Kidney epithelial cell (primary cell): ENCODE measurements around the gene AKAP13. TPM values are rescaled to one million over a fixed set of nuclear protein-coding genes. Genes with fewer than 3 reads are reported as not detected.
A peak's percentile ranks its signal among the peaks of the same experiment; 100 is the strongest.

ENCODE experiments used
- DNase-seq: peaks from one replicate; pipeline ENCODE4 v3.0.0-alpha.2; 2010; ENCODE audit warnings: low read depth
- H3K27me3 ChIP-seq: 2 replicates; pipeline ENCODE4 v1.6.0; 2011; ENCODE audit warnings: low read length; ENCODE audit not compliant: control insufficient read depth, insufficient read depth
- H3K36me3 ChIP-seq: 2 replicates; pipeline ENCODE4 v1.5.1; 2011; ENCODE audit warnings: low read length; ENCODE audit not compliant: control insufficient read depth, insufficient read depth
- H3K4me3 ChIP-seq: 2 replicates; pipeline ENCODE4 v1.5.1; 2011; ENCODE audit warnings: low read depth, mild to moderate bottlenecking, control low read depth, low read length
- total RNA-seq: library from RNA; depleted of rRNA; stranded (reverse); fragments of >200 nt; gene quantifications from 2 replicates; pipeline ENCODE4 v1.2.3, GENCODE V29; 2015
- TF ChIP-seq, protein P1 (sequence below): IDR thresholded peaks from 2 replicates; pipeline ENCODE4 v1.5.1; 2011; ENCODE audit warnings: mild to moderate bottlenecking, moderate library complexity, low read length, control low read depth, inconsistent platforms; ENCODE audit not compliant: insufficient read depth, poor library complexity, severe bottlenecking

The AKAP13 gene
- total RNA-seq, 1 donor from 2014 or later = 54.0 TPM

DNA sequence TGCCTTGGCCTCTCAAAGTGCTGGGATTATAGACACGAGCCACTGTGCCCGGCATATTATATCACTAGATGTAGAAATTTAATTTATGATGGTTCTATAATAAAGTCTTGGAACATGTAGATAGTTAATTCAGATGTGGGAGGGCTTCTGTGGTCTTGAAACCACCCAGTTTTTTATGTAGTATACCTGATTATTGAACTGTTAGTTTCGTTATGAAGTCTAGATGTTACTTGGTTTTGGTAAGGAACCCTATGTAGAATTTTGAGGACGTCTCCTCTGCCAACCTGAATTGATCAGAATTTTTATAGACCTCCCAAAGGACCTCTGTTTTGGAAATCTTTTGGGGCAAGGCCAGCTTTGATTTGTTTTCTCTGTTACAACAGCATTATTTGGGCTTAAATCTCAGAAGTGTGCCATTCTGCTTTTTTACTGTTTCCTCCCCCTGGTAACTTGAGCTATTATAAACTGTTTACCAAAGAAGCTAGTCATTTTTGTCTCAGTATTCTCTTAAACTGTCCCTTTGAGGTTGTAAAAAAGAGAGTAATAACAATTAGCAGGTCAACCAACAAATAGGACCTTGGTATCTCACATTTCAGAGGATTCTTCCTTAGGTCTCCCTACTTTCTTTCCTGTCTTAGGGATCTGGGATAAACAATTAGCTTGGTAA, 20.8 kb downstream of the AKAP13 start:
- no peak for DNase-seq
- Histone ChIP-seq H3K36me3 (no peaks in the 10 kb centered on the region), H3K4me3 (no peak overlapping the region), H3K27me3 (no peaks in the 10 kb centered on the region)
- TF ChIP-seq, protein P1, sequence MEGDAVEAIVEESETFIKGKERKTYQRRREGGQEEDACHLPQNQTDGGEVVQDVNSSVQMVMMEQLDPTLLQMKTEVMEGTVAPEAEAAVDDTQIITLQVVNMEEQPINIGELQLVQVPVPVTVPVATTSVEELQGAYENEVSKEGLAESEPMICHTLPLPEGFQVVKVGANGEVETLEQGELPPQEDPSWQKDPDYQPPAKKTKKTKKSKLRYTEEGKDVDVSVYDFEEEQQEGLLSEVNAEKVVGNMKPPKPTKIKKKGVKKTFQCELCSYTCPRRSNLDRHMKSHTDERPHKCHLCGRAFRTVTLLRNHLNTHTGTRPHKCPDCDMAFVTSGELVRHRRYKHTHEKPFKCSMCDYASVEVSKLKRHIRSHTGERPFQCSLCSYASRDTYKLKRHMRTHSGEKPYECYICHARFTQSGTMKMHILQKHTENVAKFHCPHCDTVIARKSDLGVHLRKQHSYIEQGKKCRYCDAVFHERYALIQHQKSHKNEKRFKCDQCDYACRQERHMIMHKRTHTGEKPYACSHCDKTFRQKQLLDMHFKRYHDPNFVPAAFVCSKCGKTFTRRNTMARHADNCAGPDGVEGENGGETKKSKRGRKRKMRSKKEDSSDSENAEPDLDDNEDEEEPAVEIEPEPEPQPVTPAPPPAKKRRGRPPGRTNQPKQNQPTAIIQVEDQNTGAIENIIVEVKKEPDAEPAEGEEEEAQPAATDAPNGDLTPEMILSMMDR = no peak

DNA sequence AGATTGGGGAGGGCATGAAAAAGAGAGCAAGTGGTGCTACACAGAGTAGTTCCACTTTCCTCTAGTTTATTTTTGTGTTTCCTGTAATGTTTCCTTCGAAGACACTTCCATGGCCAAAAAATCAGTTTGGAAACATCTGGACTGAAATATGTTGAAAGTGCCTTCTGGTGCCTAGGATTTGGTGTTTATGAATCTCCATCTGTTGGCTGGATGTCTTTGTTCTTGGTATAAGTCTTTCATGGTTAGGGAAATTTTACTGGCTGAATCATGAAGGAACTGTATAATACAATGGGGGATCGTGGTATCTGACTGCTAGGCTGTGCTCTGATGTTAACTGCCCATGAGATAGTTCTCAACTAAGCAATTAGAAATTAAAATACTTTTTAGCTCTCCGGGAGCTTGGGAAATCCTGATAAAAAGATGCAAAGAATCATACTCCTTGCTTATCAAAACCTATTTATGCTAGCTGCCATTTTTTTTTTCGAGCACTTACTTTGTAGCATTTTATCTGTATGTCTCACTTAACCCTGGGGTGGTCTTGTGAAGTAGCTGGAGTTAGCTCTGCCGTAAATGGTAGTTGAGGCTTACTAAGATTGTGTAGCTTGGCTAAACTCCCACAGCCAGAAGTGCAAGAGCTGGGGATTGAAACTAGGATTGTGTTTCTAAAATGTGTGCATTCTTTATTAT, 21.9 kb downstream of the AKAP13 start:
- H3K4me3 ChIP-seq = no peak overlapping the region
- H3K27me3 ChIP-seq = no peaks in the 10 kb centered on the region
- TF ChIP-seq, protein P1 = no peak
- H3K36me3 ChIP-seq = no peaks in the 10 kb centered on the region
- DNase-seq = no peak

DNA sequence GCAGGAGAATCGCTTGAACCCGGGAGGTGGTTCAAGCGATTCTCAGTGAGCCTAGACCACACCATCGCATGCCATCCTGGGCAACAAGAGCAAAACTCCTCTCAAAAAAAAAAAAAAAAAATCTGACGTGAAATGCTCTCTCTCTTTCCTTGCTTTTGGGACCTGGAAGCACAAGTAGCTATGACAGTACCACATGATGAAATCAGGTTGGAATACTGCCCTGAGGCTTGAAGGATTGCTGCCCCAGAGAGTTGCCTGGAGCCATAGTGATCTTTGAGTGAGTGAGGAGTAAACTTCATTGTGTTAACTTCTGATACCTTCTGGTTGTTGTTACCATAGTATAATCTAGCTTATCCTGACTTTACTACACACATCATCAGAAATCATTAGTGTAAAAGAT, 23.3 kb downstream of the AKAP13 start:
- TF ChIP-seq, protein P1 = no peak
- H3K36me3 ChIP-seq = no peaks in the 10 kb centered on the region
- no peak for DNase-seq

DNA sequence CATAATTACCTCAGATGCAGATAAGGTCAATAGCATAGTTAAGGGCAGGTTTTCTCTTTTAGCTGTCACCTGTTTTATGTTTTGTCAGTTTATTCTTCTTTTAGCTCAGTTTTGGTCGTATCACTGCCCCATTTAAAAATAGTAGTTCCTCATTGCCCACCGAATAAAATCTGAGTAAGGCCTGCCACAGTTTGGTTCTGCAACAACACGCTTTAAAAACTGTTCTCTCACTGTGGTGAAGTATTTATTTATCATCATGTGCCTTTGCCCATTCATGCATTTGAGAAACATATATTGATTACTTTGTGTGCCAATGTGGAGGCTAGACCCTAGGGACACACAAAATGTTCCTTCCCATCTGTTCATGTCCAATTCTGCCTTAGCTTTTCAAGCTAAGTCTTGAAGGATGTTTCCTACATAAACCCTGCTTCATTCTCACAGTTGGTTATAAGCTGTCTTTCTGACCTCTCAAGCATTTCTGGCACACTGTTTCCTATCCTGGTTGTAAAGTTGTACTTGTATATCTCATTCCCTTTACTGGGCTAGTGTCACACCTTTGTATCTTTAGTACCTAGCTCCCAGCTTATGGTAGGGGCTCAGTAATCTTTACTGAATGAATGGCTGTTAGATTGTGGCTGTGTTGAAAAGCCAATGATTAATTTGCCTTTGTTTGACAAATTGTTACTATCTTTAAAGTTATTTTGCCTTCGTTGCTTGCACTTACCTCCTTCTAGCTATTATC, 23.9 kb downstream of the AKAP13 start:
- TF ChIP-seq, protein P1 = no peak
- no peak for DNase-seq
- Histone ChIP-seq H3K4me3 (no peak overlapping the region), H3K27me3 (no peaks in the 10 kb centered on the region), H3K36me3 (no peaks in the 10 kb centered on the region)

More for the DNA sequence above, 23.3 kb downstream of the AKAP13 start:
- H3K27me3 ChIP-seq = no peaks in the 10 kb centered on the region
- no peak overlapping the region for H3K4me3 ChIP-seq

DNA sequence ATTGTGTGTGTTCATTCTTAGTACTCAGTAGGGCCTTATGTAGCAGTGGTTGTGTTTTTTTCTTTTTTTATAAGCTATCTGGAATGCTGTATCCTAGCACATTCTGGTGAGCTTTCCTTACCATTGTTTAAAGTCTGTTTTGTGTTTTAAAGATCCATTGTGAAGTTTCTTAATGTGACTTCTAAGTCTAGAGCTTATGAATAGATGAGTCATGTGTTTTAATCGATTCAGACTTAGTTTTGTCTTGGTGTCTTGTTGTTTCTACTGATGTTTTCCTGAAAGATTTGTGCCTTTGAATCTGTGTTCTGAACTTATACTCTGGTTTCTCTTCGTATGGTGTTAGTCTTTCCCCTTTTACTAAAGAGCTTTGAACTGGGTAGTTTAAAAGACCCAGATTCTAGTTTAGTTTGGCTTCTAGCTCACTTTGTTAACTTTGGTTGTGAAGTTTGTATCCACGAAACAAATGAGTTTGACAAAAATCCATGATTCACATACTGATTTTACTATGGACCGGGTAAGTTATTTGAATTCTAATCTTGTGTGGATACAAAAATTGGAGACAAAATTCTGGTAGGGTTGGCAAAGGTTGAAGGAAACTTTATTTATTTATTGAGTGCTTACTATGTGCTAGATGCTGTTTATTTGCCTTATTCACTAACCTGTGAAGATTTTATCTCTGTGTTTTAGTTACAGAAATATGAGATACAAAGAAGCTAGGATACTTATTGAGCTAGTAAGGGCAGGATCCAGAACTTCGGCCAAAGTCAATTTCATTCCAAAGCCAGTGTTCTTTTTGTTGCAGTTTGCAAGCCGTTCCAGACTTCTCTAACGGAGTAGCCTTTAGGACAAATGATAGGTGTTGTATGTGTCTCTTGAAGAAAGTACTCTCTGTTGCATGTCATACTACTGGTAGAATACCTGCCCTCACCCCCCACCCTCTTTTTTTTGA, 24.8 kb downstream of the AKAP13 start:
- Histone ChIP-seq H3K27me3 (no peaks in the 10 kb centered on the region), H3K4me3 (no peak overlapping the region), H3K36me3 (no peaks in the 10 kb centered on the region)
- TF ChIP-seq, protein P1 = no peak
- DNase-seq = peak; percentile 34
